Measurements from ENCODE around the gene MYO7A. TPM values are rescaled to one million over a fixed set of nuclear protein-coding genes. Genes with fewer than 3 reads are reported as not detected.

The MYO7A gene
- total and polyA plus RNA-seq, 2 experiments from 2014 or later, result 1.8 to 5.4 TPM

- TF ChIP-seq REST (IDR thresholded peaks at IDR 0.05; ENCODE audit: unreplicated experiment) (no peak), ETS1 (IDR thresholded peaks at IDR 0.05) (no peak), NANOG (IDR thresholded peaks at IDR 0.05; ENCODE audit: borderline replicate concordance) (no peak), STAT1 (IDR thresholded peaks at IDR 0.05; ENCODE audit: unreplicated experiment) (no peak), CREB1 (CRISPR knock-in tag; IDR thresholded peaks at IDR 0.05; ENCODE audit: low read depth) (no peak)
Observed at GRCh38 chr11:77153276-77154185, 25.5 kb downstream of the MYO7A start (continued).

DNA sequence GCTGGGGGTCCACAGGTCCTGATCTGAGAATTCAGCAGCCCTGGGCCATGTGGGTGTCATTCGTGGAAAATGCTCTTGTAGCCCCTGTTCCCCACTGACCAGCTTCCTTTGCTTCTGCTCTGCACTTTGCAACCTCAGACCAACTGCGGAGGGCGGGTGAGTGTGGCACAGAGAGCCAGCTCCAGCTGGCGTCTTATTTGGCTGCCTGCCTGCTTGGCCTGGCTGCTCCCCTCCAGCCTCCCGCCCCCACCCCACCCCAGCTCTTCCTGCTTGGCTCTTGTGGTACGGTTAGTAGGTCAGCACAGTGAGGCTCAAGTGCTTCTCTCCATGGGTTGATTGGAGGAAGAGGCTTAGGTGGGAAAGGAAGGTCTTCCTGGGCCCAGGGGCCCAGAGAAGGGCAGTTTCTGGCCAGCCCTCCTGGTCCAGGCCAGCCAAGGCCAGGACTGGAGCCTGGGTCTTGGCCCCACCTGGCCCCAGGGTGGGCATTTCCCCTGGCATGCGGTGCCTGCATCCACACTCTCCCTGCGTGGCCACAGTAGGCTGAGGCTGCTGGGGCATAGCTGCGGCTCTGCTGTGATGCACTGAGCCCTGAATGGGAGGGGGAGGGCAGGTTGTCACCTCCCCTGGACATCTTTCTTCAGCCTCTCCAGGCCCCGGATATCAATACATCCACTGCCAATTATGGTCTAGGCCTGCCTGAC is 26.5 kb downstream of the MYO7A start:
- Histone ChIP-seq H3F3A (replicated peaks; ENCODE audit: low read depth) (no peaks in the 10 kb centered on the region), H3K79me2 (replicated peaks; ENCODE audit: insufficient read depth) (no peaks in the 10 kb centered on the region), H3K9me2 (ENCODE audit: insufficient read depth) (no peaks in the 10 kb centered on the region), H3K36me3 (ENCODE audit: insufficient read depth) (no peaks in the 10 kb centered on the region), H2AFZ (no peak overlapping the region), H3K4me1 (ENCODE audit: insufficient read depth) (no peaks in the 10 kb centered on the region), H3K4me2 (no peak overlapping the region), H3K4me3 (no peak overlapping the region), H4K20me1 (replicated peaks; ENCODE audit: insufficient read depth) (no peaks in the 10 kb centered on the region), H3K27ac (ENCODE audit: low read depth) (no peak overlapping the region), H3K27me3 (ENCODE audit: insufficient read depth) (no peaks in the 10 kb centered on the region)
- Mint-ChIP-seq H3K27me3 (ENCODE audit: insufficient read depth, low read depth, poor library complexity) (peaks cover 6% of the 10 kb centered on the region), H3K4me3 (no peak overlapping the region), H3K27ac (no peak overlapping the region), H3K4me1 (peaks cover 5% of the 10 kb centered on the region; the same call in 2 of the 3 replicates), H3K36me3 (ENCODE audit: low read depth) (no peaks in the 10 kb centered on the region), H3K9me3 (no peaks in the 10 kb centered on the region)
- DNase-seq (ENCODE audit: low spot score), result no peak
- ATAC-seq, result no peak
- no peak for TF ChIP-seq CREB1 (CRISPR knock-in tag; IDR thresholded peaks at IDR 0.05; ENCODE audit: low read depth)
- TF ChIP-seq EZH2 (IDR thresholded peaks at IDR 0.05; ENCODE audit: low read depth, unreplicated experiment), result no peak
- TF ChIP-seq ZNF114 (CRISPR knock-in tag; IDR thresholded peaks at IDR 0.05), result no peak
- no peak for TF ChIP-seq ZNF331 (CRISPR knock-in tag; IDR thresholded peaks at IDR 0.05; ENCODE audit: low read depth)
- no peak for TF ChIP-seq ZNF462 (CRISPR knock-in tag; IDR thresholded peaks at IDR 0.05)
- no peak for TF ChIP-seq EZH2phosphoT487 (IDR thresholded peaks at IDR 0.05; ENCODE audit: unreplicated experiment)
- TF ChIP-seq JUNB (IDR thresholded peaks at IDR 0.05; ENCODE audit: unreplicated experiment), result no peak
